BJ (cell line): ENCODE data around the gene LY86. TPM values are rescaled to one million over a fixed set of nuclear protein-coding genes. Genes with fewer than 3 reads are reported as not detected.

Experiments used
- CTCF ChIA-PET: fragments of 350-600 bp; formaldehyde crosslinking; extraction: SDS; loops from one replicate; lab custom pipeline; 2021; ENCODE audit warnings: antibody characterized with exemption, inconsistent platforms; lab: Yijun Ruan, JAX
- POLR2A ChIA-PET: fragments of 300-600 bp; sonication (Branson Sonifier 250); formaldehyde crosslinking; extraction: SDS; loops from one replicate; lab custom pipeline; 2021; ENCODE audit warnings: antibody characterized with exemption; lab: Charles Lee
- DNase-seq: peaks from one replicate; pipeline ENCODE4 v3.0.0-alpha.2; 2011; ENCODE audit warnings: low read depth
- H3K27me3 ChIP-seq: 2 replicates; pipeline ENCODE4 v1.6.0; 2011; ENCODE audit warnings: low read length; ENCODE audit not compliant: control insufficient read depth, insufficient read depth
- H3K36me3 ChIP-seq: 2 replicates; pipeline ENCODE4 v1.5.1; 2011; ENCODE audit warnings: low read length; ENCODE audit not compliant: control insufficient read depth, insufficient read depth
- H3K4me3 ChIP-seq: 2 replicates; pipeline ENCODE4 v1.5.1; 2011; ENCODE audit warnings: low read depth, mild to moderate bottlenecking, control low read depth, low read length
- polyA plus RNA-seq: library from polyadenylated mRNA; depleted of rRNA; stranded (reverse); fragments of >200 nt; gene quantifications from 2 replicates; pipeline ENCODE4 v1.2.3, GENCODE V29; 2011
- TF ChIP-seq, protein P1 (sequence below): IDR thresholded peaks from 2 replicates; pipeline ENCODE4 v1.5.1; 2011; ENCODE audit warnings: low read depth, mild to moderate bottlenecking, control low read depth, inconsistent platforms, low read length, moderate library complexity; ENCODE audit not compliant: insufficient read depth

Gene LY86
- polyA plus RNA-seq, 1 experiment, result not detected

DNA sequence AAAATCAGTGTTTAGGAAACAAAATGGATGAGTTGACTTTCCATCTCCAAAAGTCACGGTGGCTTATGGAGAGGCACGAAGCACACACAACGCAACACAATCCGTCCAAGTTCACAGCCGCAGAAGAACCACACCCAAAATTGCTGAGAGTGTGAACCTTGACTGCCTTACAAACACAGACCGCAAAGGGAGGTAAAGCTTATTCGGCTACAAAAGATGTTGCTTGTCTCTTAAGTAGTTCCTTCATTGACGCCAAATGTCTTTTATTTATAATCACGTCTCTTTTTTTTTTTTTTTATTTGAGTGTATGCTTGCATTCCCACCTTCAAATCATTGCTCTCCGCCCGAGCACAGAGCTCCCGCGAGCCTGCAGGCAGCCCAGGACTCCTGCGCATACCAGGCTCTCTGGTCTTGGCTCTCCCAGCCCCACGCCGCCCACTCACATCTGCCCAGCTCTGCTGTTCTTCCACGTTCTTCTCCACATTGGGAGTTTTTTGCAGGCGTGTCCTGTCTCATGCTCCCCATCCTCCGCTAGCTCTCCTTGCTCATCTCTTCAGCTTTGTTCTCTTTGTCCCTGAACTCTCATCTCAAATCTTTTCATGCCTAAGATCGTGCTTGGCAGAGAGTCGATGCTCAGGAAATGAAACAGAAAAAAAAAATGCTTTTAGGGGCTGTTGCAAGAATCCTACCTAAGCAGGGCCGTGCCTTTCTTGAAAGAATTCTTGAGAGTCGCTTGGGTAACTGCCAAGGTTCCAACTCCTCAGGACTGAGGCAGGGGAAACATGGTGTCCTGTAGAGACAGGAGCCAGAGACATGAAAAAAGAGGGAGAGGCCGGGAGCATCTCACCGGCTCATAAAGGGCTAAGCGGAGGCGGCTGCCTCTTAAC, 25.8 kb downstream of the LY86 start:
- no peaks in the 10 kb centered on the region for H3K27me3 ChIP-seq
- ChIA-PET POLR2A (no interaction called here), CTCF (no interaction called here)
- no peaks in the 10 kb centered on the region for H3K36me3 ChIP-seq
- no peak for DNase-seq
- H3K4me3 ChIP-seq, result no peak overlapping the region
- TF ChIP-seq, protein P1, sequence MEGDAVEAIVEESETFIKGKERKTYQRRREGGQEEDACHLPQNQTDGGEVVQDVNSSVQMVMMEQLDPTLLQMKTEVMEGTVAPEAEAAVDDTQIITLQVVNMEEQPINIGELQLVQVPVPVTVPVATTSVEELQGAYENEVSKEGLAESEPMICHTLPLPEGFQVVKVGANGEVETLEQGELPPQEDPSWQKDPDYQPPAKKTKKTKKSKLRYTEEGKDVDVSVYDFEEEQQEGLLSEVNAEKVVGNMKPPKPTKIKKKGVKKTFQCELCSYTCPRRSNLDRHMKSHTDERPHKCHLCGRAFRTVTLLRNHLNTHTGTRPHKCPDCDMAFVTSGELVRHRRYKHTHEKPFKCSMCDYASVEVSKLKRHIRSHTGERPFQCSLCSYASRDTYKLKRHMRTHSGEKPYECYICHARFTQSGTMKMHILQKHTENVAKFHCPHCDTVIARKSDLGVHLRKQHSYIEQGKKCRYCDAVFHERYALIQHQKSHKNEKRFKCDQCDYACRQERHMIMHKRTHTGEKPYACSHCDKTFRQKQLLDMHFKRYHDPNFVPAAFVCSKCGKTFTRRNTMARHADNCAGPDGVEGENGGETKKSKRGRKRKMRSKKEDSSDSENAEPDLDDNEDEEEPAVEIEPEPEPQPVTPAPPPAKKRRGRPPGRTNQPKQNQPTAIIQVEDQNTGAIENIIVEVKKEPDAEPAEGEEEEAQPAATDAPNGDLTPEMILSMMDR, result no peak

DNA sequence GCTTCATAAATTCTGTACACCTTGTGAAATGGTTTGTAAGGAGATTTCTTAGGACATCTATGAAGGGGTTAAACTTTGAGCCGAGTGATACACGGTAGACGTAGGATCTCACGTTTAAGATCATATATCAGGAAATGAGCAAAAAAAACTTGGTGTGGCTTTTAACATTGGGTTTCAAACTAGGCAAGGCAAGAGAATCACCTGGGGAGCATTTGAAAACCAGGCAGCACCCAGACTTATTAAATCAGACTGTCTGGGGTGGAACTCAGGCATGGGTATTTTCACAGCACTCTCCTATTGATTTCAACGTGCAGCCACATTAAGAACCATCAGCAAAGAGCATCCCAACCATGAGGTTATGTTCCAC, 26.4 kb downstream of the LY86 start:
- no peaks in the 10 kb centered on the region for H3K27me3 ChIP-seq
- no peak overlapping the region for H3K4me3 ChIP-seq
- TF ChIP-seq, protein P1, result no peak
- ChIA-PET CTCF (no interaction called here), POLR2A (no interaction called here)
- no peak for DNase-seq
- no peaks in the 10 kb centered on the region for H3K36me3 ChIP-seq

DNA sequence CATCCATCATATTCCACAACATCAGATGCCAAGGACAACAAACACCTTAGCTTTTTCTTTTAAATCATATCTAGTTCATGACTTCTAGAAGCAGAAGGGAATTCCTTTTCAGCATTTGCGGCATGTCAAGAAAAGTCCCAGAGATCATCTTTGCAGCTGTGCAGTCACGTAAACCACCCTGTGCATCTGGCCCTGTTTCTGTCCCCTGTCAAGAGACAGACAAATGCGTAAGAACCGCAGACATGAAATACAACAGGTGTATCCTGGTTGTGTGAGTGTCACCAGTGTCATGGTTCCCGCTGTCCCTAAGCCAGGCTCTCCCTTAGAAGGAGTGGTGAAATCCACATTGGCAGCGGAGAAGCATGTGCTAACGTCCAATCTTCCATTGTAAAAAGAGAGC, 28.1 kb downstream of the LY86 start:
- H3K4me3 ChIP-seq, result no peak overlapping the region
- TF ChIP-seq, protein P1, result no peak
- DNase-seq, result no peak
- ChIA-PET POLR2A (no interaction called here), CTCF (no interaction called here)
- no peaks in the 10 kb centered on the region for H3K27me3 ChIP-seq
- H3K36me3 ChIP-seq, result no peaks in the 10 kb centered on the region

DNA sequence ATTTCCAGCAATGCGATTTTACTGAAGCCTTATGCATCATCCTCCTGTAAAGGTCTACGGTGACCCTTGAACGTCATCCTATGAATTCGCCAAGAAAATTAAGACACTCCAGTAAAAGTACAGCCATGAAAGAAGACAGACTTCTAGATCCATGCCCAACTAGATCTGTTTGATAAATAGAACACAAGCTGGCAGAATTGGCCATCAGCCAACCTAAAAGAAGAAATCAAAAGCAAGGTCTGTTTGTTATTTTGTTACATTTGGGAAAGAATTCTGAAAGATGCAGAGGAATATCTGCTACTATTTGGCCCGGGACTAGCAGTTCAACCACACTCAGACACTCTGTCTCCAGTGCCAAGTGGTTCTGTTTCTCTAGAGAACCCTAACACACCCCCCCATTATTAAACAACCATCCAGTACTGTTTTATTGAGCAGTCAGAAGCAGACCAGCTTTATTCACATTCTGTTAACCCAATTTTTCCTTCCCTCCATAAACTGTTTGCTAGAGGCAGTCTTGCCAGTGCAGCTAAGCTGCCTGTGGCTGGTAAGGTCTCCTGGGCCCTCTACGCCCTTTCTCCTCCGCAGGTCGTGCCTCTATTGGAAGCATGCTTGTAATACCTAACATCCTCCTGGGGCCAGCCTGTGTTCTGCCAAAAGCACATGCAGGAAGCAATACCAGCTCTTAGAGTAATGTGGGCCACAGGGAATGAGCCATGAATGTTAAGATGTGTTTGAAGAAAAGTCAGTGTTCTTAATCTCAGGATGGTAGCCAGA, 30.7 kb downstream of the LY86 start:
- TF ChIP-seq, protein P1, result no peak
- H3K27me3 ChIP-seq, result no peaks in the 10 kb centered on the region
- H3K4me3 ChIP-seq, result no peak overlapping the region
- ChIA-PET CTCF (no interaction called here), POLR2A (no interaction called here)
- no peak for DNase-seq
- H3K36me3 ChIP-seq, result no peaks in the 10 kb centered on the region

DNA sequence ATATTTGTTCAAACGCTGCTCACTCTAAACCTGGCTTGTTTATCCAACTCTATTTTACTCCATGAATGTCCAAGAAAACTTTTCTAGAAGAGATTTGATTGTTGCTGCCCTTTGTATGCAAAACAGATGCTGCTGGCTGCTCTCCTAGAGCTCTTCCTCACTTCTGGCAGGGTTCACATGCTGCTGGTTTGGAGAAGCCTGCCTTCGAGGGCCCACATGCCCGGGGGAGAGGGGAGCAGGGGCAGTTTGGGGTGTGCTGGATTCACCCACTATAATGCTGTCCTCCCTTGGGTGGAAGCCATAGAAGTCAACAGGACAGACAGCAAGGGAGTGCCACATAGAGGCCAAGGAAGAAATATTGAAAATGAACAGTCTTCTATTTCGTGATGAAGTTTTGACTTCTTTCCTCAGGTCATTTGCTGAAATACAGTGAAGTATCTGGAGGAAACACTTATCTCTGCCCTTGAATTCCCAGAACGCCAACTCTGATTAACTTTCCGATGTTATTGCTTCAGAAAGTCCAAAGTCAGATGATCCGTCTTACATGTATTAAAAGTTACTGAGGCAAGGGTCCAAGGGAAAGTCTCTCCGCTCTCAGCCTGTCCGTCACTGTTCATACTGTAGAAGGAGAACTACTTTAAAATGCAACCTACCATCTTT, 32.4 kb downstream of the LY86 start:
- ChIA-PET POLR2A (no interaction called here), CTCF (no interaction called here)
- Histone ChIP-seq H3K4me3 (no peak overlapping the region), H3K27me3 (no peaks in the 10 kb centered on the region), H3K36me3 (no peaks in the 10 kb centered on the region)
- DNase-seq, result no peak
- TF ChIP-seq, protein P1, result no peak
